Hematopoietic multipotent progenitor cell treated with erythropoietin and hydrocortisone succinate and interleukin-3 and kit ligand, for 8 days (in vitro differentiated cells): ENCODE measurements around the gene ESRRG.

Source experiments
- DNase-seq: peaks from one replicate; pipeline ENCODE4 v3.0.0-alpha.2; 2015

The ESRRG gene

DNA sequence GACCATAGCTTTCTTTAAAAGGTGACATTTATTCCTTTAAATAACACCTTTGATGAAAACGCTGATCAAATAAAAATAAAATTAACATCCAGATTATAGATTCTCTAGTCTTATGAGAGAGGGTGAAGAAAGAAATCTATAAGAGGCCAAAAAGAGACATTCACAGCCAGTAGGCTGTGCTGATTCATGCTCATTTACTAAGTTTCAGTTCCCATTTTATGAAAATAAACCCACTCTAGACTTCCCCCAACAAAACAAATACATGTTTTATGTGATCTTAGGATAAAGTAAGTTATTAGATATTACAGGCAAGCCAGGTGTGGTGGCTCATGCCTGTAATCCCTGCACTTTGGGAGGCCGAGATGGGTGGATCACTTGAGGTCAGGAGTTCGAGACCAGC lies 21.1 kb downstream of the ESRRG start:
- DNase-seq, result no peak

DNA sequence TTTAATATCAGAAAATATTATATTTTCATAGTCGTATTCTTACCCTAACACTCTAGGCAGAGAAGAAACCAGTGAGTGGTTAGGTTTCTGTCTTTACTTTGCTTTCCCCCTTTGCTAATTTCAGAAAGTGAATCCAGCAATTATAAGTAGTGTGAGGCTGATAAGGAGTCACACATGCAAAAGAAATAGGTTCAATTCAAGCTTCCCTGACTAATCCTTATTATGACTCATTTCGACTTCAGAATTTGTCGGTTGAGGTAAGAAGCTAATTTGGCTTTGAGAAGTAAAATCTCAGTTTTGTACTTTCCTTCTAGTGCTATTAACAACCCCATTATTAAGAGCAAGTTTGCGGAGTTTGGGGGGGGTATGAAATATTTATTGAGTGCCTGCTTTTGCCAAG lies 22.4 kb downstream of the ESRRG start:
- no peak for DNase-seq

DNA sequence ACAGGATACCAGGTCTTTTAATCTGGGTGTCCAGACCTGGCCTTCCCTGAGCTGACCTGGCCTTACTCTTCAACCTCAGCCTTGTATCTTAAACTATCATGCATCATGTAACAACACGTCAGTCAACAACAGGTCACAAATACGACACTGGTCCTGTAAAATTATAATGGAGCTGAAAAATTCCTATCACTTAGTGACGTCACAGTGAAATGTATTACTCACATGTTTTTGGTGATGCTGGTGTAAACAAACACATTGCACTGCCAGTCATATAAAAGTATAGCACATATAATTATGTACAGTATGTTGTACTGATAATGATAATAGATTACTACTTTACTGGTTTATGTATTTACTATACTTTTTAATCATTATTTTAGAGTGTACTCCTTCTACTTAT lies 31.5 kb downstream of the ESRRG start:
- DNase-seq, result no peak

DNA sequence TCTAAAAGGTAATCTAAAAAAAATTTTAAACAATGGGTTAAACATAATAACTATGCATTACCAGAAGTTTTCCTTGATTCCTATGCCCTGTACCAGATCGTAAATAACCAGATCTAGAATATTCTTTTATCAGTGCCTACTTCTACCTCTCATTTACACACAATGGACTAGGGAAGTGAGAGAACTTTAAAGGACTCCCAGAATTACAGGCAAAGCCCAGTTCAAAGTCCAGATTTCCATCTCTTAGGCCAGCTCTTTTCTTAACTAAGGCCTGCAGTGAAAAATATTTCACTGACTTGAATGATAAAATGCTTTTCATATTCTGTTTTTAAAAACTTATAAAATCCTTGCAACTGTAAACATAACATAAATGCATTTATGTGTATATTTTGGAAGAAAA lies 32.6 kb downstream of the ESRRG start:
- DNase-seq, result no peak

DNA sequence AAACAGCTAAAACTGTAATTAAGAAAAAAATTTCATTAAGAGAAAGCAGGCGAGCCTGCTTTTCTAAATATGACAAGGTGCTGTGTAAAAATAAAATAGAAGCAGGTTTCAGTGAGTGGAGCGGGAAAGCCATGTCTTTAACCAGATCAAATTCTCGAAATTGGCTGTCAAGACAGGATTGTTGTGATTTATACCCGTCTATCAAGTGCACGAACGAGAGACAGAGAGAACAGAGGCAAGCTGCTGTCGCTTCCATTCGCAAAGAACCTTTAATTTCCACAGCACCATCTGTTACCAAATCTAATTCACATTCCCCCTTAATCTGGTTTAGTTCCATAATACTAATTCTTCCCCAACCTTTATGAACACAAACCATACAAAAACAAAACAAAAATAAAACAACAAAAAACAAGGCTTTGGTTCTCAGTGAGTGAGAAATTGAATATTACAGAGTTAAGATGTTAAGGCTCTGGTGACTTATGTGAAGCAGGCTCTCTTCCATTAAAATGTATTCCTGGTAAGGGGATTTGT lies 35.0 kb downstream of the ESRRG start:
- no peak for DNase-seq

DNA sequence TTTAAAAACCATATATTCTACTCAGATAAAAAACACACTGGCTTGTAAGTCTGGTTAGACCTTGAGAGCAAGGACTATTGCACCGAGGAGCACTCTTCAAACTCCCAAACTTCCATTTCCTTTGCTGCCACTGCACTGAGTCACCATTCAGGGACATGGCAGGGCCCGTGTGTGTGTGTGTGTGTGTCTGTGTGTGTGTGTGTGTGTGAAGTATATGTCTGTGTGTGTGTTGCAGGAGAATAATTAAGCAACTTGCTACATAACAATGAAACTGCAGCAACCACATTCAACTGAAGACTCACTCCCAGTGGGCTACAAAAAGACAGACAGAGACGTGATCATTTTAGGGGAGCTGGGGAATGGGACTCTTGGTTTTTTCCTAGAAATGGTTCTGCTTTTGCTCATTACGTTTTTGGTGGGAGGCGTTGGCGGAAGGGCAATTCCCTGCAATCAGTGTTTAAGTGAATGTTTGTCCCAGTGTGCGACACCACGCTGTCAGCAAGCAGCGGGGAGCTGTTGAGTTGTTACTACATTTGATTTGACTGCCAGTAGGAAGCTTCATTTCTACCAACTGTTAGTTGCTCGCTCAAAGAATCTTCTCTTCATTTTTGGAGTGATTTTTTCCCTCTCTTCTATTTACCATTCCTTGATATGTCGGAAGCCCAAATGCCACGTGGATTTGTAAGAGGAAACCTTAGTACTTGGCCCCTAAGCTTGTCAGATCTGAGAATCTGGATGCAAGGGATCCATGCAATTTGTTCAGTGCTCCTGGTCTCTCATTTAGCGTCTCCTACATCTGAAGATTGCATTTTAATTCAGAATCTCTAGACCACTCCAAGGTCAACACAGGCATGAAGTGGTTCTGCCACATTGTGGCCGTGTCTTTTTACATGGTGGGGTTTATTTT lies 36.1 kb downstream of the ESRRG start:
- DNase-seq, result no peak

DNA sequence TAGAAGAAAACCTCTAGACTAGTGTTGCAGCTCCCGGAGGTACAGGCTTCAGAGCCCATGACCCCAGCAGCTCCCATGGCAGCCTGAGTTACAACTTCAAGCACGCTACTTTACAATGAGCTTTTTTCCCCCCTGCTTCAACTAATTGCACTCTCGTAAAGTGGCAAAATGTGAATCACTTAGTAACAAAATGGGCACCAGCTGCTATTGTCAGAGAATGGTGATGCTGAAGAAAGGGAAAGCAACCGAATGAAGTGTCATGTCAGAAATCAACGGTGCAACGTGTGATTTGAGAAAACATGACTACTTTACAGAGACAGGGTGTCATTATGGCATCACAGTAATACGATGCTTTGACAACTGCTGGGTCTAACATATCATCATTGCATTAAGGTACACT lies 40.5 kb downstream of the ESRRG start:
- no peak for DNase-seq

DNA sequence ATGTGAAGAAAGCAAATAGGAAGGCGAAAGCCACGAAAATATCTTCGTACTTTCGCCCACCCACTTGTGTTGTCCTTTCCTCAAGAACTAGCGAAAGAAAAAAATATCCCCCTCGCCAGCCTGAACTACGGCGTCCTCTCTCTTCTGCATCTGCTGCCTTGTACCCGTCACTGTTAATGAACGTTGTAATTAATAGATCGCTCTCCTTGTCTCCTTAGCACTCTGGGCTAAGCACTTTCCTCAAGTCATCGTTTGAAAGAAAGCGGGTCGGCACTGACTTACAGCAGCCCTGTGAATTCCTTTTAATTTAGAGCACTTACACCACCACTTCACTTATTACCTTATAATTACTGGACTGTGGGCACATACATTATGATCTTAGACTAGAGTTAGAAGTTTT lies 44.1 kb downstream of the ESRRG start:
- DNase-seq, result no peak

DNA sequence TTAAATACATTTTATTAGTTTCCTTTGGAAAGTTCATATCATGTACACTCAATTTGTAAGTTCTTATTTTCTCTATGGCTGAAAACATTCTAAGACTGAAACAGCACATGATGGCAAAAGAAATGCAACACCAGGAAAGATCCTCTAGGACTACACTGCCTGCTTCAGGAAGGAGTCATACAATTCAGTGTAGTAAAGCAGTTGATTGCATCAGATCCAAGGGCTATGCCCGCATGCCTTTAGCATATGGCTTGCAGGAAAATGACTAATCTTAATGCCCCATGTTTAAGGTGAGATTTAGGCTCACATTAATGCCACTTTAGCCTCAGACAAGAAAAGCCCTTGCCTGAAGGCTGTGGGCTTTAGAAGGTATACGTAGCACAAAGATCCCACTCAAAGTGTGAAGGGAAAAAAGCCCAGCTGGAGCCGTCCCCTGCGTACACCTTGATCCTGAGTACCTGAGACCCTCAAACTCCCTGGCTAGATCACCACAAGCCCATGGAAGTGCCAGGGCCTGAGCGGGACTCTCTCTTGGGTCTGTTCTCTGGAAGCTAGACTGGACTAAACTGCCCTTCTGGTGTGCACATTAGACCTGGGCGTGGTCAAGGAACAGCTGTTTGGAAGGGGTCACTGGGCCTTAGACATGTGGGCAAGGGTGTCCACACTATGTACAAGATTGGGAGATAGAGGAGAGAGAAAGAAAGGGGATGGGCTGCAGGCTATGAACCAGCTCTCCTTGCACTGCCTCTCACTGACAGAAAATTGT lies 52.9 kb downstream of the ESRRG start:
- no peak for DNase-seq

DNA sequence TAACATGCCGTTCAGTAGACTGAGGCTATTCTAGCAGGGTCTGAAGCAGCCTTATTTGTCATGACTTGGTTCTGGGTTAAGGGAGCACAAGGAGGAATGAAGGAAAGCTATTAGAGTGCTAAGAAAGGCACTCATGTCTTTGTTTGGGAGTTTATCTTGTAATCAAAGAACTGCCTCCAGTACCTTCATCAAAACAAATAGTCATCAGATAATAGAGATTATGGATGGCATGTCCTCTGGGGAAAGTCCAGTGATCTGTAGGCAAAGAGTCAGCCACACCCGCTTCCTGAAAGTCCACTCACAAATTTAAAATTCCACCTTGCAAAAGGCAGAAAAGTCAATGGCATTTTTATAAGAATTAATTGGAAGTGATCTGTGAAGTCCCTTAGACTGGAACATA lies 56.8 kb downstream of the ESRRG start:
- no peak for DNase-seq

DNA sequence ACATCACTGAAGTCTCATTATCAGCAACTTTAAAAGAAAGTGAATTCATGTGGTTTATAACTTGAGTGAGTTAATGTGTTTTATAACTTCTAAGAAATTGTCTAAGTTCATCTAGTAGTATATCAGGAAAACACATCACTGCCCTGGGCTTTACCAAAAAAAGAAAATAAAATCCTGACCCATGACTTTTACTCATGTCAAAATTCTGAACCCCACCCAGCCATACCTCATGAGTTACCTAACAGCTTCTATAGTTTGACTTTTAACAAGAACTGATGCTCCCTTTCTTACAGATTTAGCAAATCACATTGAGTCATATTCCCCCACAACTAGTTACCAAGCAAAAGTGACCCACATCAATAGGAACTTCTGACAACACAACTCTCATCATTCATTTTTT lies 57.4 kb downstream of the ESRRG start:
- DNase-seq, result no peak

DNA sequence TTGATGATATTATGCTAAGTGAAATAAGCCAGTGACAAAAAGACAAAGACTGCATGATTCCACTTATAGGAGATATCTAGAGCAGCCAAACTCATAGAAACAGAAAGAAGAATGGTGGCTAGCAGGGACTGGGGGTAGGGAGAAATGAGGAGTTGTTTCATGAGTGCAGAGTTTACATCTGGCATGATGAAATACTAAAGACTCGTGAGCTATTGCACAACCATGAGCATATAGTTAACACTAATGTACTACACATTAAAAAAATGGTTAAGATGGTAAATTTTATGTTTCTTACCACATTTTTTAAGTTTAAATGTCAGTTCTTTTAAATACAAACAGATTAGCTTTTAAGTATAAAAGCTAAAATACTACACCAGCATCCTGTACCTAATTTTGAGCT lies 57.8 kb downstream of the ESRRG start:
- no peak for DNase-seq

DNA sequence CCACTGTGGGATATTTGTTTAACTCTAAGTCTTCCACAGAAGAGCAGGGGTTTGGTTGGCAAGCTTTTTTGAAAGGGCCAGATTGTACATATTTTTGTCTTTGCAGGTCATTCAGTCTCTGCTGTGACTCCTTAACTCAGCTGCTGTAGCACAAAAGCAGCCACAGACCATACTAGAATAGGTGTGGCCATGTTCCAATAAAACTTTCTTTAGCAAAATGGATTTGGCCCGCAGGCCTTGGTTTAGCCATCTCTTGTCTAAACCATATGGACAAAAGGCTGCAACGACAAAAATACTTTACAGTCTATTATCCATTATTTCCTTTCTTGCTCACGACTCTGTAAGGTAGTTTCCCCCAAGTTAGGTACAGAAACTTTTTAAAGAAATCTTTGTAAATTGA lies 60.5 kb downstream of the ESRRG start:
- DNase-seq, result no peak

DNA sequence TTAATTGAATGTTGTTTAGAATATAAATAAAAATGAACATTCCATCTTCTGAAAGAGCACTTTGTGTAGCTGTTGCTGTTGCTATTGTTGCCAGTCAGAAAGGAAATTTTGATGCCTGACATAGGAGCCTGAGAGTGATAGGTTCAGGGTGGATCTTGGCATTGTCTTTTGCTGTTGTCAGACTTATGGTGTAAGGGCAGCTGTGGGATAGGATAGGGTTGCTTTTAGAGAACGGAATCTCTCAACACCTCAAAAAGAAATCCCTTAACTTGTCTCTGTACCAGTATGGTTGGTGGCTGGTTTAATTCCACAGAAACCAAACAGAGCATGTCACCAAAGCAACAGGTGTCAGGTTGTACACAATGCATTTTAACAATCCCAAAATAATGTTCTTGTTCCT lies 62.7 kb downstream of the ESRRG start:
- no peak for DNase-seq

DNA sequence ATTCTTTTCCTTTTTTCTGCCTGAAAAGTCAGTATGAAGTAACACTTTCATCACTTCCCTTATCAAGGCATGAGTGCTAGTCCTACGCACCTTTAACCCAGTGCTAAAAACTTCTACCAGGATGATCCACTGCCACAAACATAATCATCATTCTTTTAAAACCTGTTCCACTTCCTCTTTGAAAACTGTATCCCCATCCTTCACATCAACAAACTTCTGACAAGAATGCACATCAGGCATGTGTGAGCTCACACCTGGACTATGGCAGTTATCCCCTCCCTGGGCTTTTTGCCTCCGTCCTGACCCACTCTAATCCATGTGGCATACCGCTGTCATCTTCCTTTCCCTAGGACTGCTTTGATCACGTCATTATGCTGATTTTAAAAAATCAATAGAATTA lies 70.2 kb downstream of the ESRRG start:
- DNase-seq, result no peak

DNA sequence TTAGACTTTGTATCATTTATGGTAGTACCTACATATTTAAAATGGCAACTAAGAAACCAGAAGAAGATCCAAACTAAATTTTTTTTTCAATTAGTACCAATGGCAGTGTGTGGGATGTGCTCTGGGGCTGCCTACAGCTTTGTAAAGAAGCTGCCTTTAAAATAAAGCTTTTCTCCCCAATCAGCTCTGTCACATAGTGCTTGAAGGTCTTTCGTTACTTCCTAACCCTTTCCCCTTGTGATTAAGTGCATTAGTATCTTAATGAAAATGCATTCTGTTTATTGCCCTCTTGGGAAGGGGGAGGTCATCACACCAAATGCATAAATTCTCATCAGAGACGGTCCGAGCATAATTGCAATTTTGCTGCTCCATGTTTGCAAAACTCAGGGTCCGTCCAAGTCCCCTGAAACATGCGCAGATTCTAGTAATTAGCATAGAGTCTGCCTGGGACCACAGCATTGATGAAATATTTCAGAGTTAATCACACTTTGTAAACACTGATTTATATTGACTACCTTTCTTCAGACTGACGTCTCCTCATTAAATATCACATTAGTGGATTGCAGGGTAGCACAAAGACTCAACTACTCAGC lies 71.3 kb downstream of the ESRRG start:
- DNase-seq, result no peak

DNA sequence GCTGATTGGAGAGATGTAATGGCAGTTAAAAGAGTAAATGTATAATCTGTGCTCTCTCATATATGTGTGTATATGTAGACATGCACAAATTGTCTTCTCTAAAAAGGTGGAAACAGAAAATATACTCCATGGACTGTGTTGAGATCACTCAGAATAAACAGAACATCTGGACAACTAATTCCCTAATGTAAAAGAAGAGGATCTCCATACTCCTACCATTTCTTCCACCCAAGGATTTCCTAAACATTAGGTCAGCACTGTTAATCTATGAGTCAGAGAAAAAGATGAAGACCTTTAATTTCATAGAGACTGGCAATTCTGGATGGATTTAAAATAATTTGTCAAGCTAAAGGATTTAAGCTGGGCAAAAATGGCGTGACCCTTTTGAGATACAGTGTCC lies 80.1 kb downstream of the ESRRG start:
- no peak for DNase-seq

DNA sequence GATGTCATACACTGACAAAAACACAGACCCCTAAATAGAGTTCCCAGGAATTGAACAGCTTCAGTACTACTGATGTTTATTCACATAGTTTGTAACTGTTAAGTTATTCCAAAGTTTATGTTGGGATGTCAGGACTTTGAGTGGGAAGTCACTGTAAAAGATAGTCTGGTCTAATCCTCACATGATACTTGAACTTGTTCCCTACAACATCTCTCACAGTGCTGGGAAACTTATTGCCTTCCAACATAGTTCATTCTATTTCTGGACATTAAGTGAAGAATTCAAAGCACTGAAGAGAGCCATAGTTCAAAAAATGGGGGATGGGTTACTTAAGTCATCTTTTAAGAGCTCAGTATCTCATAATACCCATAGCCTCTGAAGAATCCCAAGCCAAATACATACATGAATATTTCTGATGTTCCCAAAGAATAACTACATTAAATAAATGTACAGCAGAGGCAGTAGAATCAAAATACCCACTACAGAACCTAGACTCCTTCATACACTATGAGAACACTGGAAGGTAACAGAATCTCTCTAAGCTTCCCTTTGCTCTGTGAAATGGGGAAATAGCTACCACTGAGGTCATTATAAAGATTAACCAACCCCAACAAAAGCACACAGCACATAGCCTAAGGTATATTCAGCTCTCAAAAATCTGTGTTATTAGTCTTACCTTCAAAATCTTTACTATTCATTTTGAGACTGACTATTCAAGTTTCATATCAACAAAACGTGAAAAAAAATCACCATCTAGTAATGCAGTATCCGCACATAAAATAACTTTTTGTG lies 81.4 kb downstream of the ESRRG start:
- DNase-seq, result no peak

DNA sequence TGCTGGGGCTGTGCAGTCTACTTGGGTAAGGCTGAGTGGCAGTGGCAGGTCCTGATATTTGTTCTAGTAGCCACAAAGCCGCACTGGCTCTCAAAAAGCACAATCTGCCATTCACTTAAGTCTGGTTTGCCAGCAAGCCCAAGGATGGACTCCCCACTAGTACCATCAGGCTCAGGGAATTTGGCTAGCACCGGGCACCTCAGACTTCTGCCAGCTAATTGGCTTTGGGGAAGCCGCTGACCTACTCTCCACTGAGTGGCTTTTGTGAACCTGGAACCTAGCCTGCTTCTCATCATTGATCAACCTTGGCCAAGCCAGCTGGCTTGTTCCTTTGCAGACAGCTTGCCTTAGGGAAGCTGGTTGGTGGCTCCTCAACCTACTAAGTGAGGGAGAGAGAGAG lies 83.1 kb downstream of the ESRRG start:
- DNase-seq, result no peak

DNA sequence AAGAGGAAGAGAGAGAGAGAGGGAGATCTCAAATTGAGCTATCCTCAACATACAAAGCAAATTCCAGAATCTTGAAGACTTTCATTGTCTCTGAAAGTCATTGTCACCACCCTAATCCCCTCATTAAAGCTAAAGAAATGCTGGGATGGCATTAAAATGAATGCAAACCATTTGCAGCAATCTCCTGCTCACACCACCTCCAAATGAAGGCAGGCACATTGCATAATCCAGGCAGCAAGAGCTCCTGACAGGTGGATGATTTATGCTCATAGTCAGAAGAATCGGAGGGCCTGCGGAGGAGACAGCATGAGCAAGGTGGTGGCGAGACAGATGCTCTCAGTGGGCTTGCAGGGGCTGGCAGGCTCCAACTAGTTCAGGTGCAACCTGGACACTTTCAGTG lies 90.2 kb downstream of the ESRRG start:
- no peak for DNase-seq

DNA sequence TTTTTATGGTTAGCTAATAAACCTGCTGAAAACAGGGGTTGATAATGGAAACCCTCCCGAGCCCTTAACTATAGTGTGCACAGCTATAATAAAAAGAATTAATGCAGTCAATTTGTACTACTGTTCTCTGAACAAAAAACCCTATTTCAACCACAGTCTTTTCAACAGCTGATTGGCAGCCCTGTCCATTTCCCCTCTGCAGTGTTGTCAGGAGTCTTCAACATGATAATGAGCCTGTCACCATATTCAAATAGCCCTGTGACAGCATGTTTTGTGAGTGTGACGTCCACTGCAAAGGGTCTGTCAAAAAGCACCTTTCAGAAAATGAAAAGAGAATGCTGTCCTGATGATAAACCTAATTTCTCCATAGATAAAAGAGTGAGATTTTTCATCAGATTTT lies 92.7 kb downstream of the ESRRG start:
- no peak for DNase-seq

DNA sequence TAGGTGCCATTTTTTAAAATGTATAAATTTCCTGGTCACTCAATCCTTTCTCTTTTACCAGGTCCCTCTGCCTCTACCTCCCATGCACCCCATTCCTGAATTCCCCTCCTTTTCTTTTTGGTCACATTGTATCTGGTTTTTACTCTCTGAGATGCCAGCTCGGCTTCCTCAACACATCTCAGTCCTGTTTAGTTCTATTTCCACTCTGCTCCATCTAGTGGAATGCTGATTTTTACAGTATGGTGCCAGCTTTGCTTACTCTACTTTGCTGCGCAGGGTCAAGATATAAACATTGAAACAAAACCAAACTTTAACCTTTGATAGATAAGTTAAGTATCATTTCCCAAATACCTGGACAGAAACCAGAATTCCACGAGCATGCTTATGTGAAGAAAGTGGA lies 96.0 kb downstream of the ESRRG start:
- no peak for DNase-seq
